ENCODE measurements around the gene RAB11A. TPM values are rescaled to one million over a fixed set of nuclear protein-coding genes. Genes with fewer than 3 reads are reported as not detected.

Gene RAB11A
- total RNA-seq, 1 donor from 2014 or later = 482 TPM

GRCh38 chr15:65901336-65901735, 32.0 kb downstream of the RAB11A start:
- Histone ChIP-seq H4K20me1 (ENCODE audit: low read depth) (peaks cover 2% of the 10 kb centered on the region), H3F3A (ENCODE audit: low read depth) (no peaks in the 10 kb centered on the region), H3K4me3 (no peak overlapping the region), H3K9me3 (ENCODE audit: low read depth) (no peaks in the 10 kb centered on the region), H3K4me1 (no peaks in the 10 kb centered on the region), H3K36me3 (peaks cover 2% of the 10 kb centered on the region), H2AFZ (replicated peaks) (no peak overlapping the region), H3K27ac (no peak overlapping the region), H3K79me2 (ENCODE audit: low read depth) (no peaks in the 10 kb centered on the region), H3K27me3 (no peaks in the 10 kb centered on the region), H3K4me2 (no peak overlapping the region), H3K9ac (no peak overlapping the region)
- H3K4me1 Mint-ChIP-seq = peaks cover 12% of the 10 kb centered on the region
- no peak overlapping the region for H3K27ac Mint-ChIP-seq
- no peak for DNase-seq (ENCODE audit: low spot score)
- peaks cover 3% of the 10 kb centered on the region for H3K27me3 Mint-ChIP-seq (ENCODE audit: insufficient read depth, low read depth)
- TF ChIP-seq EZH2 (IDR thresholded peaks at IDR 0.05) (no peak), CTCF (IDR thresholded peaks at IDR 0.05) (no peak), EZH2phosphoT487 (IDR thresholded peaks at IDR 0.05) (no peak)
- peaks cover 13% of the 10 kb centered on the region for H3K36me3 Mint-ChIP-seq
- no peaks in the 10 kb centered on the region for H3K9me3 Mint-ChIP-seq
- no peak overlapping the region for H3K4me3 Mint-ChIP-seq

- Histone ChIP-seq H3K4me2 (no peak overlapping the region), H3K27ac (no peak overlapping the region), H3K79me2 (ENCODE audit: low read depth) (no peaks in the 10 kb centered on the region), H3K27me3 (no peaks in the 10 kb centered on the region), H4K20me1 (ENCODE audit: low read depth) (peaks cover 2% of the 10 kb centered on the region), H3K36me3 (no peaks in the 10 kb centered on the region), H3K9ac (no peak overlapping the region), H2AFZ (replicated peaks) (no peak overlapping the region), H3K9me3 (ENCODE audit: low read depth) (no peaks in the 10 kb centered on the region), H3K4me3 (no peak overlapping the region), H3F3A (ENCODE audit: low read depth) (no peaks in the 10 kb centered on the region), H3K4me1 (no peaks in the 10 kb centered on the region)
- TF ChIP-seq EZH2 (IDR thresholded peaks at IDR 0.05) (no peak), EZH2phosphoT487 (IDR thresholded peaks at IDR 0.05) (no peak), CTCF (IDR thresholded peaks at IDR 0.05) (no peak)
- Mint-ChIP-seq H3K9me3 (no peaks in the 10 kb centered on the region), H3K36me3 (peaks cover 15% of the 10 kb centered on the region), H3K27ac (no peak overlapping the region), H3K4me3 (no peak overlapping the region), H3K27me3 (ENCODE audit: insufficient read depth, low read depth) (peaks cover 3% of the 10 kb centered on the region), H3K4me1 (peaks cover 12% of the 10 kb centered on the region)
- DNase-seq (ENCODE audit: low spot score) = no peak
Observed at GRCh38 chr15:65901836-65902235, 32.5 kb downstream of the RAB11A start.

- Histone ChIP-seq H3K36me3 (no peaks in the 10 kb centered on the region), H3K9ac (no peak overlapping the region), H3K27ac (no peak overlapping the region), H3K79me2 (ENCODE audit: low read depth) (no peaks in the 10 kb centered on the region), H3F3A (ENCODE audit: low read depth) (no peaks in the 10 kb centered on the region), H3K4me2 (no peak overlapping the region), H3K4me1 (no peaks in the 10 kb centered on the region), H3K9me3 (ENCODE audit: low read depth) (no peaks in the 10 kb centered on the region), H2AFZ (replicated peaks) (no peak overlapping the region), H4K20me1 (ENCODE audit: low read depth) (peaks cover 2% of the 10 kb centered on the region), H3K27me3 (no peaks in the 10 kb centered on the region), H3K4me3 (no peak overlapping the region)
- H3K27me3 Mint-ChIP-seq (ENCODE audit: insufficient read depth, low read depth) = peaks cover 3% of the 10 kb centered on the region
- H3K4me1 Mint-ChIP-seq = peaks cover 12% of the 10 kb centered on the region
- no peak overlapping the region for H3K4me3 Mint-ChIP-seq
- no peak for DNase-seq (ENCODE audit: low spot score)
- TF ChIP-seq EZH2 (IDR thresholded peaks at IDR 0.05) = no peak
- no peak for TF ChIP-seq EZH2phosphoT487 (IDR thresholded peaks at IDR 0.05)
- no peak for TF ChIP-seq CTCF (IDR thresholded peaks at IDR 0.05)
- H3K36me3 Mint-ChIP-seq = peaks cover 17% of the 10 kb centered on the region
- no peak overlapping the region for H3K27ac Mint-ChIP-seq
- H3K9me3 Mint-ChIP-seq = no peaks in the 10 kb centered on the region
Observed at GRCh38 chr15:65902373-65902772, 33.1 kb downstream of the RAB11A start.

Data from neural progenitor cell (in vitro differentiated cells).